ENCODE measurements around the gene SLC17A7. TPM values are rescaled to one million over a fixed set of nuclear protein-coding genes. Genes with fewer than 3 reads are reported as not detected.

The SLC17A7 gene
- total RNA-seq, 2 donors from 2014 or later: 0.54 to 2.8 TPM

GRCh38 chr19:49433240-49433901 is 8.0 kb downstream of the SLC17A7 start:
- ATAC-seq (ENCODE audit: insufficient number of reproducible peaks, low FRiP score, low read depth) (no peak), DNase-seq (ENCODE audit: low spot score) (no peak)
- Histone ChIP-seq H3K27me3 (replicated peaks; ENCODE audit: insufficient read depth) (peaks cover 45% of the 10 kb centered on the region), H3K9me3 (no peaks in the 10 kb centered on the region), H3K4me1 (ENCODE audit: control insufficient read depth in 1 of 2, low read depth in 2 of 2) (peaks cover 0 to 1% of the 10 kb centered on the region in 2 donors), H3K36me3 (no peaks in the 10 kb centered on the region), H3K27ac (no peak overlapping the region), H3K4me3 (no peak overlapping the region)
- no peak for TF ChIP-seq CTCF (IDR thresholded peaks at IDR 0.05)

GRCh38 chr19:49432141-49433073 is 8.9 kb downstream of the SLC17A7 start:
- Histone ChIP-seq H3K9me3 (no peaks in the 10 kb centered on the region), H3K36me3 (no peaks in the 10 kb centered on the region), H3K27me3 (replicated peaks; ENCODE audit: insufficient read depth) (peaks cover 55% of the 10 kb centered on the region), H3K4me1 (ENCODE audit: control insufficient read depth in 1 of 2, low read depth in 2 of 2) (peaks cover 0 to 8% of the 10 kb centered on the region in 2 donors), H3K27ac (no peak overlapping the region), H3K4me3 (no peak overlapping the region)
- ATAC-seq (ENCODE audit: insufficient number of reproducible peaks, low FRiP score, low read depth) (no peak), DNase-seq (ENCODE audit: low spot score) (no peak)
- no peak for TF ChIP-seq CTCF (IDR thresholded peaks at IDR 0.05)

- H3K36me3 ChIP-seq: no peaks in the 10 kb centered on the region
- no peaks in the 10 kb centered on the region for H3K9me3 ChIP-seq
- no peak for TF ChIP-seq CTCF (IDR thresholded peaks at IDR 0.05)
- peaks cover 0 to 8% of the 10 kb centered on the region in 2 donors for H3K4me1 ChIP-seq (ENCODE audit: control insufficient read depth in 1 of 2, low read depth in 2 of 2)
- DNase-seq (ENCODE audit: low spot score): no peak
- no peak overlapping the region for H3K27ac ChIP-seq
- ATAC-seq (ENCODE audit: insufficient number of reproducible peaks, low FRiP score, low read depth): no peak
- H3K4me3 ChIP-seq: no peak overlapping the region
- peaks cover 66% of the 10 kb centered on the region for H3K27me3 ChIP-seq (replicated peaks; ENCODE audit: insufficient read depth)
Observed at GRCh38 chr19:49431330-49431749, 10.0 kb downstream of the SLC17A7 start.

GRCh38 chr19:49430678-49431329 is 10.5 kb downstream of the SLC17A7 start:
- H3K4me1 ChIP-seq (ENCODE audit: control insufficient read depth in 1 of 2, low read depth in 2 of 2): peaks cover 0 to 8% of the 10 kb centered on the region in 2 donors
- DNase-seq (ENCODE audit: low spot score) (no peak), ATAC-seq (ENCODE audit: insufficient number of reproducible peaks, low FRiP score, low read depth) (no peak)
- H3K27me3 ChIP-seq (replicated peaks; ENCODE audit: insufficient read depth): peaks cover 71% of the 10 kb centered on the region
- H3K27ac ChIP-seq: no peak overlapping the region
- H3K36me3 ChIP-seq: no peaks in the 10 kb centered on the region
- TF ChIP-seq CTCF (IDR thresholded peaks at IDR 0.05): no peak
- H3K4me3 ChIP-seq: no peak overlapping the region
- no peaks in the 10 kb centered on the region for H3K9me3 ChIP-seq
